Fibroblast of lung (primary cell): ENCODE data around the gene TMCC1. TPM values are rescaled to one million over a fixed set of nuclear protein-coding genes. Genes with fewer than 3 reads are reported as not detected.

Source experiments
- DNase-seq, 2 donors: peaks; one replicate each; pipeline versions ENCODE4 v3.0.0 to v3.0.0-alpha.2; 2010; ENCODE audit warnings: low read depth in 2 of 2
- H2AFZ ChIP-seq: 2 replicates; pipeline ENCODE4 v1.5.1; 2012; ENCODE audit warnings: low read length, control low read depth, inconsistent platforms
- H3K27ac ChIP-seq: 2 replicates; pipeline ENCODE4 v1.5.1; 2011; ENCODE audit warnings: low read length, control low read depth; ENCODE audit not compliant: insufficient read depth
- H3K27me3 ChIP-seq: 2 replicates; pipeline ENCODE4 v1.5.1; 2011; ENCODE audit warnings: mild to moderate bottlenecking, low read length; ENCODE audit not compliant: control insufficient read depth, insufficient read depth
- H3K36me3 ChIP-seq: 2 replicates; pipeline ENCODE4 v1.5.1; 2011; ENCODE audit warnings: low read length; ENCODE audit not compliant: control insufficient read depth, insufficient read depth
- H3K4me1 ChIP-seq: 2 replicates; pipeline ENCODE4 v1.5.1; 2011; ENCODE audit warnings: low read length; ENCODE audit not compliant: control insufficient read depth, insufficient read depth; ENCODE audit errors: extremely low read depth
- H3K4me2 ChIP-seq: 2 replicates; pipeline ENCODE4 v1.5.1; 2011; ENCODE audit warnings: low read length, control low read depth; ENCODE audit not compliant: insufficient read depth; ENCODE audit errors: extremely low read depth
- H3K4me3 ChIP-seq, 4 experiments: fragments of 200-600 bp in 1 of 4; sonication (generic) in 1 of 4; replicated peaks in 1 of 4; 2 replicates each; pipeline ENCODE4 v1.5.1; 2011 to 2016; ENCODE audit warnings: low read length in 4 of 4, low read depth in 3 of 4, mild to moderate bottlenecking in 3 of 4, control low read depth in 2 of 4, inconsistent platforms in 1 of 4, mixed read lengths in 1 of 4; ENCODE audit not compliant: insufficient read depth in 1 of 4; ENCODE audit errors: control extremely low read depth in 1 of 4
- H3K79me2 ChIP-seq: 2 replicates; pipeline ENCODE4 v1.5.1; 2012; ENCODE audit warnings: mild to moderate bottlenecking, low read length, inconsistent platforms; ENCODE audit not compliant: control insufficient read depth, insufficient read depth
- H3K9ac ChIP-seq: 2 replicates; pipeline ENCODE4 v1.5.1; 2011; ENCODE audit warnings: mild to moderate bottlenecking, low read length, control low read depth; ENCODE audit not compliant: insufficient read depth
- H3K9me3 ChIP-seq: 2 replicates; pipeline ENCODE4 v1.5.1; 2012; ENCODE audit warnings: low read depth, low read length; ENCODE audit not compliant: control insufficient read depth, insufficient read depth
- H4K20me1 ChIP-seq: 2 replicates; pipeline ENCODE4 v1.5.1; 2011; ENCODE audit warnings: low read length; ENCODE audit not compliant: control insufficient read depth, insufficient read depth; ENCODE audit errors: extremely low read depth
- CTCF ChIP-seq, 2 donors: IDR thresholded peaks in 1 of 2; conservative IDR thresholded peaks in 1 of 2; 1 replicate in 1 of 2; 2 replicates in 1 of 2; pipeline ENCODE4 v1.5.1; 2011 to 2012; ENCODE audit warnings: low read length in 2 of 2, control low read depth in 1 of 2, inconsistent platforms in 1 of 2, low read depth in 1 of 2, mild to moderate bottlenecking in 1 of 2
- EZH2 ChIP-seq: IDR thresholded peaks from 2 replicates; pipeline ENCODE4 v1.5.1; 2012; ENCODE audit warnings: low read length, control low read depth, mild to moderate bottlenecking; ENCODE audit errors: missing control alignments
- polyA plus RNA-seq, 2 donors: library from polyadenylated mRNA; depleted of rRNA in 1 of 2; stranded (reverse) in 1 of 2; unstranded in 1 of 2; fragments of >200 nt; gene quantifications; 2 replicates each; pipeline ENCODE4 v1.2.1, GENCODE V29; 2011 to 2012; ENCODE audit warnings: missing spikeins in 1 of 2
- total RNA-seq: library from RNA; depleted of rRNA; stranded (reverse); fragments of >200 nt; gene quantifications from 2 replicates; pipeline ENCODE4 v1.2.1, GENCODE V29; 2014

Gene TMCC1
- total and polyA plus RNA-seq, 2 donors (not counting 1 experiment from before 2014, with no cell fraction given), result 16.2 to 16.8 TPM

- H2AFZ ChIP-seq, result no peak overlapping the region
- no peak overlapping the region for H3K4me2 ChIP-seq
- H3K79me2 ChIP-seq, result no peaks in the 10 kb centered on the region
- no peaks in the 10 kb centered on the region for H3K36me3 ChIP-seq
- H3K27me3 ChIP-seq, result no peaks in the 10 kb centered on the region
- no peaks in the 10 kb centered on the region for H4K20me1 ChIP-seq
- H3K9me3 ChIP-seq, result no peaks in the 10 kb centered on the region
- no peak for DNase-seq
- no peak overlapping the region for H3K9ac ChIP-seq
- no peak overlapping the region for H3K27ac ChIP-seq
- no peak for TF ChIP-seq CTCF (conservative IDR thresholded peaks at IDR 0.05 in 1 of 2, IDR thresholded peaks at IDR 0.05 in 1 of 2; ENCODE audit: low read depth in 1 of 2, low read length in 2 of 2)
- no peak overlapping the region for H3K4me3 ChIP-seq
- no peaks in the 10 kb centered on the region for H3K4me1 ChIP-seq
Observed at GRCh38 chr3:129812589-129812988, 80.9 kb downstream of the TMCC1 start.

- Histone ChIP-seq H4K20me1 (no peaks in the 10 kb centered on the region), H3K36me3 (no peaks in the 10 kb centered on the region), H3K27me3 (no peaks in the 10 kb centered on the region), H3K27ac (no peak overlapping the region), H3K9me3 (no peaks in the 10 kb centered on the region), H3K9ac (no peak overlapping the region), H3K4me3 (no peak overlapping the region), H3K4me2 (no peak overlapping the region), H3K4me1 (no peaks in the 10 kb centered on the region), H3K79me2 (no peaks in the 10 kb centered on the region), H2AFZ (no peak overlapping the region)
- DNase-seq, result no peak
- TF ChIP-seq EZH2 (no peak), CTCF (conservative IDR thresholded peaks at IDR 0.05 in 1 of 2, IDR thresholded peaks at IDR 0.05 in 1 of 2; ENCODE audit: low read depth in 1 of 2, low read length in 2 of 2) (no peak)
Observed at GRCh38 chr3:129809297-129809696, 84.2 kb downstream of the TMCC1 start.

GRCh38 chr3:129796146-129796545, 97.4 kb downstream of the TMCC1 start:
- TF ChIP-seq CTCF (conservative IDR thresholded peaks at IDR 0.05 in 1 of 2, IDR thresholded peaks at IDR 0.05 in 1 of 2; ENCODE audit: low read depth in 1 of 2, low read length in 2 of 2) (no peak), EZH2 (no peak)
- H3K9ac ChIP-seq, result no peak overlapping the region
- H3K27ac ChIP-seq, result no peak overlapping the region
- H4K20me1 ChIP-seq, result no peaks in the 10 kb centered on the region
- H3K9me3 ChIP-seq, result no peaks in the 10 kb centered on the region
- H3K27me3 ChIP-seq, result no peaks in the 10 kb centered on the region
- H3K79me2 ChIP-seq, result no peaks in the 10 kb centered on the region
- H3K4me1 ChIP-seq, result peaks cover 2% of the 10 kb centered on the region
- no peaks in the 10 kb centered on the region for H3K36me3 ChIP-seq
- no peak overlapping the region for H3K4me2 ChIP-seq
- no peak for DNase-seq
- H2AFZ ChIP-seq, result no peak overlapping the region
- H3K4me3 ChIP-seq, result no peak overlapping the region
